HG02623 (cell line): Measurements from ENCODE around the gene TWIST2.

Experiments
- ATAC-seq: cut with Tn5 transposase; IDR thresholded peaks from one replicate; pipeline ENCODE4 v1.9.1; 2021; ENCODE audit warnings: moderate library complexity; ENCODE audit not compliant: unreplicated experiment

The TWIST2 gene

GRCh38 chr2:238835726-238836301, 12.1 kb upstream of the TWIST2 start:
- no peak for ATAC-seq

DNA sequence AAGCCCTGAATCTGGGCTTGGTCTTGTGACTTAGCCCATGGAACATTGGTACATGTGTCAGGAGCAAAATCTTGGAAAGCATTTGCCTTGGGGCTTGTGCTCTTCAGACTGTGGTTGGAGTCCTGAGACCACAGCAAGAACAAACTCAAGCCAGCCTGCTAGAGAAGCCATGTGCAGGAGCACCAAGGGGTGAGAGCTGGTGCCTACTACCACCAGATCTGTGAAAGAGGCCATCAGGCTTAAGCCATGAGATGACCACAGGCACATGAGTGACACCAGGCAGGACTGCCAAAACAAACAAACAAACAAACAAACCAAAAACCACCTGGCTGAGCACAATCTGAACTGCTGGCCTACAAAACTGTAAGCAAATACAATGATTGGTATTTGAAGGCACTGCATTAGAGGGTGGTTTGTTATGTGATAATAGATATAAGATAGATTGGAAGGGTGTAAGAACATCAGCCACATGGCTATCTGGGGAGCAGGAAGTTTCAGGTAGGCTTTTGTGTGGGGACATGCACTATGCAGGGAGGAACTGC, 9.0 kb upstream of the TWIST2 start:
- no peak for ATAC-seq

DNA sequence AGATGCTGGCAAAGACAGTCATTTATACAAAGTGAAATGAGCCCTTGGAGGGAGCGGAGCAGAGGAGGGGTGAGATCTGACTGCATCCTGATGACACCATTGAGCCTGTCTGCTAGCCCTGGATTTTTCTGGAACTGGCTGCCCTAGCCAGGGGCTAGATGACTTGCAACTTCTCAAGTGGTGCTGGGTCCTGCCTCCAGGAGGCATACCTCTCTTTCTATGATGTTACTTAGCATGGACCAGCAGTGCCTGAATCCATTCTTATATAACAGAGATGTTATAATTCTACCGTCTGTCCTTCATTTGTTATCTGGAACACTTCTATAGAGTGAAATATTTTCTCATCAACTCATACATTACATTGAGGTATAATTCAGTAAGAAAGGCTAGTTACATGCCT, 8.5 kb upstream of the TWIST2 start:
- ATAC-seq, result no peak

GRCh38 chr2:238841542-238842164, 6.2 kb upstream of the TWIST2 start:
- ATAC-seq, result no peak

- no peak for ATAC-seq
Observed at GRCh38 chr2:238843476-238843875, 4.4 kb upstream of the TWIST2 start.

GRCh38 chr2:238845583-238846377, 2.1 kb upstream of the TWIST2 start:
- no peak for ATAC-seq

GRCh38 chr2:238846378-238846627, 1.6 kb upstream of the TWIST2 start:
- ATAC-seq, result no peak

- ATAC-seq, result no peak
Observed at GRCh38 chr2:238846628-238847418, 1.1 kb upstream of the TWIST2 start.

DNA sequence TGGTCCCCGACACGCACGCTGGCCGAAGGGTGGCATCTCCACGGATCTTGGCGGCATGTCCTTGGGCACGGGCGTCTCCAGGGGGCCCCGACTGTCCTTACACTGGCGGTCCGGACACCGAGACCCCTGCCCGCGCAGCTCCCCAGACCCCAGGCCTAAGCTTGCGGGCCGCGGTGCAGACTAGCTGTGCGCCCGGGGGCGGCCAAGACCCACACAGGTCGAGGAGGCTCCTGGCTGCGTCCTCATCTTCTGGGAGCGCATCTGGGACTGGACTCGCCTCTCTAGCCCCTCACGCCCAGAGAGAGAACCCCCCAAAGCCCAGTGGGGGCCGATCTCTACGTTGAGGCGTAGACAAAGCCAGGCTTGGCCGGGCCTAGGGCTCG, 475 bp upstream of the TWIST2 start:
- ATAC-seq, result no peak

DNA sequence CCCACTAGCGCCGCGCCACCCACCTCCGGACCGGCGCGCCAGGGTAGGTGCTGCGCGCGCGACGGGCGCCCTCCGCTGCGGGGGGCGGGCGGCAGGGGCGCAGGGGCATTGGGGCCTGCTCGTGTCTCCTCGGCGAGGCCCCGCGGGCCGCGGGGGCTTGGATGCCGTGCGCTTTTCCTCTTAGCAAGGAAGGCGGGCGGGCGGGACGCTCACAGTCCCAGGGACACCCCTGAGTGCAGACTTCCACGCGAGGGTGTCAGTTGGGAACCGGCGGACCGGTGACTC, 748 bp downstream of the TWIST2 start:
- no peak for ATAC-seq

- ATAC-seq, result no peak
Observed at GRCh38 chr2:238848976-238849853, 1.3 kb downstream of the TWIST2 start.

DNA sequence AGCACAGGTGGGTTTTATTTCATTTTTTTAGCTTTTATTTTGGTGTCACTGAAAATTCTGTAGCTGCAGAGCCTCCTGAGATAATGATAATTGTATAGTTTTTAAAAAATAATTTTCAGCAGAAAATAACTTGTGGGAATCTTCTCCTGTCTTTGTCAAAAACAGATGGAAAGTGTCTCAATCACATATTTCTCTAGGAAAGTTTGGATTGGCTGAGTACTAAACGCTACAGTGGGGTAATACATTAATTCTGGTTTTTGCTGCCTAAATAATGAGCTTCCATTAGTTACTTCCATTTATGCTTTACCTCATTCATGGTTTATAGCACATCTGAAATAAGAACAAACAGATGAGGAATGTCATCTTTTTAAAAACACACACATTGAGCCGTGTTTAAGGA, 2.2 kb downstream of the TWIST2 start:
- ATAC-seq, result no peak

DNA sequence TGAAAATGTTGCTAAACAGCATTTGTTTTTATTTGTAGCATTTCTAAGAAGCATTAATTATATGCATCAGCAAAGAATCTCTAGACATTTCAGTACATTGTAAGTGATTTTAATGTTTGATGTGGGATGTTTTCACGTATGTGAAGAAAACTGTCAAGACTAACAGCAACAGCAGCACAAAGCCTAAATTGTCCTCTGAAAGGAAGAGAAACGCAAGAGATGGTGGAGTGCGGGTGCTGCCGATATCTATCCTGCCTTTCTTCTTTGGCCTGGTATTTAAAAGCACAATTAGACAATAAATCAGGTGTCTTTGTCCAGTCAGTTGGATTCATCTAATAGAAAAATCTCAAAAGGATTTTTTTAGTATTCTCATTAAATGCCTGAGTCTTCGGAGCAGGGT, 3.1 kb downstream of the TWIST2 start:
- no peak for ATAC-seq

GRCh38 chr2:238851761-238852160, 3.9 kb downstream of the TWIST2 start:
- ATAC-seq, result no peak

DNA sequence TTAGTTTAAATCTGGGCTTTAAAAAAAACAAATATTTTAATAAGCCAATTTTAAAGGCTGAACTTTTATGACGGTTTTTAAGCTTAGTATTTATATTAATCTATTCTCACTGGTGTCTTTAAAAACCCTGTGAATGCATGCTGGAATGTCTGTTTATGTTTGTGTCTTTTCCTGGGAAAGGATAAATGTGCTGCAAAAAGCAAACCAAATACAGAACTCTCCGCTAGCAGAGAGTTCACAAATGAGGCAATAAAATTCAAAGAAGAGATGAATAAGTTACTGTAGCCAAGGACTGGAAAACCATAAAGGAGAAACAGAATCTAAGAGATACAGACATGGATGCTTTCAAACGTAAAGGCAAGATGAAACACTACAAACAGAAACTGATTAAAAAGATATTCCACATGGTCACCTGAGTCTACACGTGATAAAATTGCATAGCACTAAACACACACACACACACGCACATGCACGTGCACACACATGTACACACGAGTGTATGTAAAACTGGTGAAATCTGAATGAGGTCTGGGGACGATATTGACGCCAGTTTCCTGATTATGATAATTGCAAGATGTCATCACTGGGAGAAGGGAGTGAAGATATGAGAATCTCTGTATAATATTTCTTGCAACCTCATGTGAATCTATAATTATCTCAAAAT, 4.5 kb downstream of the TWIST2 start:
- ATAC-seq, result no peak

- no peak for ATAC-seq
Observed at GRCh38 chr2:238853218-238853617, 5.3 kb downstream of the TWIST2 start.

GRCh38 chr2:238853721-238854120, 5.8 kb downstream of the TWIST2 start:
- ATAC-seq, result no peak

DNA sequence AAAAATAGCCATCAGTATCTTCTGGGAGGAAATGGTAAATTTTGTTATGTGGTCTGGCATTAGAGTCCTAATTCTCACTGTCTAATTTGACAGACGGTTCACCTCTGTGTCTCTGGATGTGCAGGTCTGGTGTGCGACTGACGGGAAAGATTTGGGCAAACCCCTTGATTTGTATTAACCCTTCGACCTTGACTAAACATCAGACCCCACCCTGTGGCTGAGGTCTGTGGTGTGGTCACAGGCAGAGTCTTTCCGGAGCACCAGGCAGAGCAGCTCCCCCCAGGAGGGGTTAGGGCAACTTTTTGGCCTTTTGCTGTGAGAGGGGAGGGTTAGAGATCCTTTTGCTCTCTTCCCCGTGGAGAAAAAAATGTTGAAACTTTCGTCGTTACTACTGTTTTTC, 6.4 kb downstream of the TWIST2 start:
- no peak for ATAC-seq

DNA sequence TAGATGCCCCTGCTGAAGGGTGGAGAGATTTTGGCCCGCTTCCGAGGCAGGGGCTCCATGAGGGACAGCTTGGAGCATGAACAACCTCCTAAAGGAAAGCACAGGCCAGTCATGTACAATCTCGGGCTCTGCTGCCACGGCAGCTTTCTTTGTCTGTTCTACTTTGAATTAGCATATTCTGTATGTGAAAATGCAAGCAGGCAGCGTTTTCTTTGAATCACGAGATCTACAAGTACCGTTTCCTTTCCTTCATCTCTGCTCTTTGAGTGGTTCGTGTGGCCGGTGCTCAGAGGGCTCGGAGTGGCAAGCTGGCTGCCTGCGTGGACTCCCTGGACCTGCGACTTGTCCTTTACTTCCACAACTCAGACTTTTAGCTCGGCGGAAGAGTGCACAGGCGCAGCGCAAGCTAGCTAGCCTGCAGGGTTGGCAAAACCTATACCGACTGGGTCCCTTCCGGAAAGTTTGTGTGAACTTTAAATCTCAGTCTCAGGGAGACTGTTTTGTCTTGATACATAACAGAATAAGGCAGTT, 6.9 kb downstream of the TWIST2 start:
- ATAC-seq, result no peak

DNA sequence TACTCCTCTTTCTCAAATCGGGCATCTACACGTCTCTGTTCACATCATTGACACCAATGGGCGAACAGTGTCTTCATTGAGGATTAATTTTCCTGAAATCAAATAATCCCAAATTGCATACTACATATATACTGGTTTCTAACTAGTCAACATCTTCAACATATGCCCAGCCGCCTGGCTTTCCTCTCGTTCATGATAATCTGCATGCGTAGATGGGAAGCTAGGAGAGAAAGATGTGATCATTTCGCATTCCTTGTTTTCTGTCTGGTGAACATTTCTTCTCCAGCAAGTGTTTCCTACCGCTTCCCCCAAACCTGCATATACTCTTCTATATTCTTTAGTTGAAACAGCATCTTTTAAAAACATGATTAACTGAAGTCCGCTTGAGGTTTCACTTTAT, 7.4 kb downstream of the TWIST2 start:
- ATAC-seq, result no peak
